Forelimb muscle (tissue), 1 donor: ENCODE measurements around the gene TAF5L. TPM values are rescaled to one million over a fixed set of nuclear protein-coding genes. Genes with fewer than 3 reads are reported as not detected.
"Not testable (repeated sequence)": the region's sequence is repeated elsewhere in the genome, so short reads cannot be mapped to it uniquely, and the experiment has no call there.

Experiments used
- DNase-seq: peaks from one replicate; pipeline ENCODE4 v3.0.0-alpha.2; 2013; ENCODE audit warnings: low read depth
- polyA plus RNA-seq: library from polyadenylated mRNA; unstranded; fragments of 120-200 nt; gene quantifications from one replicate; pipeline ENCODE4 v1.2.1, GENCODE V29; 2013; ENCODE audit not compliant: insufficient read length

Gene TAF5L
- polyA plus RNA-seq, 1 donor: 11.0 TPM

DNA sequence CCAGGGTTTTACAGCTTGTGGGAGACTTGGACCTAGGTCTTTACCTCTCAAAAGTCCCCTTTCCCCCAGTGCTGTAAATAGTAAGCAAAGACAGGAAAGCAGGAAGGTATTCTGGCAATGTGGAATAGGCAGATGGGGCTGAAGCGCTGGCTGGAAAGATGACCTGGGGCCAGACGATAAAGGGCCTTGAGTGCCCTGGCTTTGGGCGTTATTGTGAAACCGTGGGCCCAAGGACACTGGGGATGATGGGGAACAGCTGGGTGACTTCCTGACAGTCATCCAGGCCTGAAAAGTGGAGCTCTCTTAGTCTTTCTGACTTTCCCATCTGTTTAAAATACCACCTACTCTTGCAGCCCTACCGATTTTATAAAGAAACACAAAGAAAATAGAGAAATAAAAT, 16.5 kb upstream of the TAF5L start:
- DNase-seq: no peak

DNA sequence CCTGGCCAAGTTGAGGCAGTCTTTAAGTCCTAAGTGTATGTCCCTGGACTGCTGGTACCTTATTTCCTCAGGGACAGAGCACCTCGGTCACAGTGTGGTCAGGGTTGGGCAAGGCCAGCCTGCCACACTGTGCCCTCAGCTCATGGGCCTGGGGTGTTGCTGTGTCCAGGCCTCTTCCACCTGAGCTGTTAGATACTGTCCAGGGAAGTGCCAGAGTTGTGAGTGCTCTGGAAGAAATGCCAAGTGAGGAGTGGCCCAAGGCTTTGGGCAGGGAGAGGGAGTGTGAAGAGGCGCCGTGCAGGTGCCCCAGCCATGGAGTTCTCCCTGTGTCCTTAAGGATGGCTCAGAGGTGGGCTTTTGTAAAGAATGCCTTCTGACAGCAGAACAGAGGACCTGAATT, 15.4 kb upstream of the TAF5L start:
- DNase-seq: no peak

DNA sequence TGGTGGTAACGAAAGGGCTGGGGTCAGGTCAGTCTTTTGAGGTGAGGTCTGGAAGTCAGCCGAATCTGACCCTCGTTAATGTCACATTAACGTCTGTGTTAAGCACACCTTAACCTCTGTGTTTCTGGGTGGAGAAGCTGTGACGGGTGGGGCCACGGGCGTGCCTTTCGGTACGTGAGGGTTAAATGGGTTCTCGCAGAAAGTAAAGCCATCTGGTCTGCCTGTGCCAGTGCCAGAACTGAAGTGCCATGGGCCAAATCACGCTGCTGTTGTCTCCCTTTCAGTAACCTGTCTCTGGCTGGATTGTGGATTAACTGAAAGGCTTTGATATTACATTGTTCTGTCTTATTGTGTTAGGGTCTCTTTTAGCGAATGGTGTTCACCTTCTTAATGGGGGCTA, 14.5 kb upstream of the TAF5L start:
- no peak for DNase-seq

- DNase-seq: no peak
Measured at GRCh38 chr1:229637746-229638145, 11.8 kb upstream of the TAF5L start.

GRCh38 chr1:229636042-229636441, 10.1 kb upstream of the TAF5L start:
- no peak for DNase-seq

- no peak for DNase-seq
Measured at GRCh38 chr1:229631966-229632365, 6.0 kb upstream of the TAF5L start.

DNA sequence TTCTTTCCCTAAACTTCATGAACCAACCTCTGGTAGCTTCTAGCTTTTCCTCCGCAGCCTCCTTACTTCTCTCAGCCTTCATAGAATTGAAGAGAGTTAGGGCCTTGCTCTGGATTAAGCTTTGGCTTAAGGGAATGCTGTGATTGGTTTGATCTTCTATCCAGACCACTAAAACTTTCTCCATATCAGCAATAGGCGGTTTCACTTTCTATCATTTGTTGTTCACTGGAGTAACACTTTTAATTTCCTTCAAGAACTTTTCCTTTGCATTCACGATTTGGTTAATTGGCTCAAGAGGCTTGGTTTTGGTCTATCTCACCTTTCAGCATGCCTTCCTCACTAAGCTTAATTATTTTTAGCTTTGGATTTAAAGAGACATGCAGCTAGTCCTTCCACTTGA, 5.2 kb upstream of the TAF5L start:
- DNase-seq: no peak

DNA sequence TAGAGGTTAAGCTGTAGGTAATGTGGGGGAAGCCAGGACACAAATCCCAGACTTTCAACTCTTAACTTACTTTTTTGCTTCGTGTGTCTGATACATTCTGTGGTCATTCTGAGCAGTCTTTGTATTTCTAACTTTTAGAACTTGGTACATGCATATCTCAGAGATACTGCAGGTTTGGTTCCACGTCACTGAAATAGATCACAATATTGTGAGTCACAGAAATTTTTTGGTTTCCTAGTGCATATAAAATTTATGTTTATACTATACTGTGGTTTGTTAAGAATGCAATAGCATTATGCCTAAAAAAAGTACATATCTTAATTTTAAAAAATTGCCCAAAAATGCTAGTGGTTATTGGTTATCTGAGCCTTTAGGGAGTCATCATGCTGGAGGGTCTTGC, 3.3 kb upstream of the TAF5L start:
- no peak for DNase-seq

GRCh38 chr1:229627003-229627402, 1.1 kb upstream of the TAF5L start:
- DNase-seq: no peak

GRCh38 chr1:229625071-229625914, 629 bp downstream of the TAF5L start:
- peak; percentile 19 for DNase-seq

- DNase-seq: no peak
Measured at GRCh38 chr1:229624521-229625070, 1.3 kb downstream of the TAF5L start.

GRCh38 chr1:229623838-229624237, 2.1 kb downstream of the TAF5L start:
- DNase-seq: no peak

- DNase-seq: no peak
Measured at GRCh38 chr1:229623225-229623624, 2.7 kb downstream of the TAF5L start.

- not testable (repeated sequence) for DNase-seq
Measured at GRCh38 chr1:229622641-229623120, 3.2 kb downstream of the TAF5L start.

- DNase-seq: no peak
Measured at GRCh38 chr1:229621663-229622062, 4.3 kb downstream of the TAF5L start.

GRCh38 chr1:229620876-229621275, 5.0 kb downstream of the TAF5L start:
- DNase-seq: no peak

DNA sequence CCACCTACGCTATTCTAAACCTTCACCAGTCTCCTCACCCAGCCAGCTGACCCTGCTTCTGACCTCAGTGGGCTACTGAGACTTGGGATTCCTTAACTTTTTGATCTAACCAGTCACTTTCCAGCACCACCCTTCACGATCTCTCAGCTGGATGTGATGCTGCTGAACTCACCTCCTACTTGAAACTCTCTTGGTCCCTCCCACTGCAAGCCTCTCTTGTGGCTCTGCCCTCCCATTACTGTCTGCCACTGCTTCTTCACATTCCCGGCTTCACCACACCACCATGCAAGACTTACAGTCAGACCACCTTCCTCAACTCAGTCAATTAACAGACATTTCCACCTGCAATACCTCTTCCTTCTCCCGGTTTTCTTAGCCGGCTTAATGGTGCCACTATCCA, 6.3 kb downstream of the TAF5L start:
- DNase-seq: no peak

GRCh38 chr1:229619002-229619401, 6.9 kb downstream of the TAF5L start:
- DNase-seq: no peak

DNA sequence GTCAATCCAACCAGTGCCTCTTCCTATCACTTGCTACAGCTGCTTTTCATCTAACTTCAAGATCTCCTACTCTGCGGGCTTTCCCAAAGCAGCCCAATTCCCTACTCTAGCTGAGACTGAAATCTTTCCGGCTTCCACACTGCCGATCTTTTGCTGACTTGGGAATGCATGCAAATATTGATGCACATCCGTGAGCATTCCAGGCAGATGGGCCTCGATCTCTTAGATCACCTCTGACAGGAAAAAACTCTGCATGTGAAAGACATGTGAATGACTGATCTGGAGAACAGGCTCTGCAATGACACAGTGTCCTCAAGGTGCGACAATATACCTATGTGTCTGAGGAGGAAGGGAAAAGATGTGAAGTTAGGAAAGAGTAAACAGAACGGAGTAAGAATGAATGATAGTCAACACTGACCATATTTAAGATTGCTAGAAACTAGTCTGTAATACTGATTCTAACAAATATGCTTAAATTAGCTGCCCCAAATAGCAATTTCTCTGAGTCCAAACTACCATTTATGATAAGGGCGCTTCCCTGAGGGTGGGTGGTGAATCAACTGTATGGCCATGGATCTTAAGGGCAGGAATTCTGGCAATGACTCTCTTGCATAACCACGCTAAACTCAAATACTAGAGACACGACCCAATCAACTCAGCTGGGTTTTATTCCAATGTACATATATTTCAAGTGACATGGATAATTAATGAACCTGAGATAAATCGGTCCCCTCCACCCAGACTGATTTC, 8.4 kb downstream of the TAF5L start:
- DNase-seq: no peak

GRCh38 chr1:229614701-229615100, 11.2 kb downstream of the TAF5L start:
- no peak for DNase-seq

GRCh38 chr1:229613938-229614337, 12.0 kb downstream of the TAF5L start:
- no peak for DNase-seq

- DNase-seq: no peak
Measured at GRCh38 chr1:229608590-229608989, 17.3 kb downstream of the TAF5L start.

DNA sequence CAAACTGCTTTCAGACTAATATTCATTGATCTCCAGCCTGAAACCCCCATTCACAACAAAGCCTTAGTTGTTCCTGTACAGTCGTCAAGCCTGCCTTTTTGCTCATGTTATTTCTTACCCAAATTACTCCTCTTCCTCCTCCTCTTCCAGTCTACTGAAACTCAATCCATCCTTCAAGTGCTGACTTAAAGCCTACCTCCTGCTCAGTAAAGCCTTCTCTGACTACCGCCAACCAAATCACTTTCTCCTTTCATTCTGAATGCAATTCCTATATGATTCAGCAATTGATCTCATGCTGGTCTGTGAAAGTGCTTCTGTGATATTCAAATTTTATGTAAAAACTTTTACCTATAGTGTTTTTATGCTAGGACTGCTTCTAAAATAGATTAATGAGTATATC, 18.6 kb downstream of the TAF5L start:
- DNase-seq: no peak
